Measurements from ENCODE around the gene GLOD5.

GLOD5 gene

GRCh38 chrX:48761674-48762471, at the start of gene GLOD5:
Gene GLOD5, plus strand, starts transcription at chrX:48761747. Its CDS starts 44 bp downstream, at chrX:48761791.
- DNase-seq, result peak; percentile 86

- DNase-seq, result no peak
These were observed 49.5 kb upstream of the GLOD5 start for GRCh38 chrX:48711929-48712505.

GRCh38 chrX:48713847-48714246, 47.7 kb upstream of the GLOD5 start:
- no peak for DNase-seq

- DNase-seq, result no peak
These were observed 47.0 kb upstream of the GLOD5 start for GRCh38 chrX:48714573-48714972.

GRCh38 chrX:48715072-48715471, 46.5 kb upstream of the GLOD5 start:
- no peak for DNase-seq

- DNase-seq, result no peak
These were observed 45.6 kb upstream of the GLOD5 start for GRCh38 chrX:48715876-48716502.

- no peak for DNase-seq
These were observed 41.6 kb upstream of the GLOD5 start for GRCh38 chrX:48719958-48720357.

- DNase-seq, result no peak
These were observed 40.8 kb upstream of the GLOD5 start for GRCh38 chrX:48720577-48721250.

GRCh38 chrX:48721916-48722315, 39.6 kb upstream of the GLOD5 start:
- DNase-seq, result no peak

GRCh38 chrX:48726596-48726995, 35.0 kb upstream of the GLOD5 start:
- DNase-seq, result no peak

- DNase-seq, result no peak
These were observed 32.9 kb upstream of the GLOD5 start for GRCh38 chrX:48728653-48729052.

GRCh38 chrX:48736303-48736702, 25.2 kb upstream of the GLOD5 start:
- DNase-seq, result no peak

GRCh38 chrX:48736878-48737212, 24.7 kb upstream of the GLOD5 start:
- DNase-seq, result no peak

GRCh38 chrX:48737213-48737938, 24.2 kb upstream of the GLOD5 start:
- DNase-seq, result peak; percentile 98

GRCh38 chrX:48737940-48738339, 23.6 kb upstream of the GLOD5 start:
- DNase-seq, result peak; percentile 53

GRCh38 chrX:48741834-48742233, 19.7 kb upstream of the GLOD5 start:
- DNase-seq, result no peak

- no peak for DNase-seq
These were observed 16.3 kb upstream of the GLOD5 start for GRCh38 chrX:48745222-48745621.

- no peak for DNase-seq
These were observed 14.0 kb upstream of the GLOD5 start for GRCh38 chrX:48747415-48748016.

- no peak for DNase-seq
These were observed 12.4 kb upstream of the GLOD5 start for GRCh38 chrX:48749182-48749581.

GRCh38 chrX:48751343-48751742, 10.2 kb upstream of the GLOD5 start:
- no peak for DNase-seq

- DNase-seq, result no peak
These were observed 9.0 kb upstream of the GLOD5 start for GRCh38 chrX:48752498-48752897.

GRCh38 chrX:48753708-48754228, 7.8 kb upstream of the GLOD5 start:
- no peak for DNase-seq
